ENCODE data around the gene EIF3A. TPM values are rescaled to one million over a fixed set of nuclear protein-coding genes. Genes with fewer than 3 reads are reported as not detected.

EIF3A gene
- polyA plus RNA-seq, 3 donors, result 18.8 to 49.1 (median 24.2) TPM

DNA sequence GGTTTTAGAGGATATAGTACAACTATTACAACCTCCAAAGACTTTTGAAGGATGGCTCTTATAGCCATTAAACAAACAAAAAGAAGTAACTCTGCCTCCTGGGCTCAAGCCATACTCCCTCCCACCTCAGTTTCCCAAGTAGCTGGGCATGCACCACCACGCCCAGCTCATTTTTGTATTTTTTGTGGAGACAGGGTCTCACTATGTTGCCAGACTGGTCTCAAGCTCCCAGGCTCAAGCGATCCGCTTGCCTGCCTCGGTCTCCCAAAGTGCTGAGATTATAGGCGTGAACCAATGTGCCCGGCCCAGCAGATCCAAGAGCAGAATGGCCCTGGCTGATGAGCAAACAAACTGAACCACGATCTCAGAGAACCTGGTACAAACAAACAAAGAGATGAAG lies 35.1 kb downstream of the EIF3A start:
- peaks cover 100% of the 10 kb centered on the region for H3K79me2 ChIP-seq (ENCODE audit: insufficient read depth, low read length)
- peaks cover 0 to 5% (median 0%) of the 10 kb centered on the region in 3 donors for H3K27me3 Mint-ChIP-seq (ENCODE audit: low read depth in 3 of 3)
- peak overlapping the region in 1 of 2 donors; percentile 11 for H3K27ac ChIP-seq (ENCODE audit: low read depth in 1 of 2, low read length in 2 of 2)
- no peak overlapping the region for H3K4me3 Mint-ChIP-seq
- no peak overlapping the region for H3K4me2 ChIP-seq (replicated peaks; ENCODE audit: extremely low read depth, low read length, poor library complexity, severe bottlenecking)
- H3K4me1 ChIP-seq (ENCODE audit: control insufficient read depth in 1 of 2, insufficient read depth in 2 of 2, low read length in 2 of 2), result no peaks in the 10 kb centered on the region
- no peaks in the 10 kb centered on the region for H3K27me3 ChIP-seq (ENCODE audit: control insufficient read depth in 2 of 2, insufficient read depth in 2 of 2, low read length in 2 of 2)
- DNase-seq, result no peak
- H3K9ac ChIP-seq (ENCODE audit: insufficient read depth, low read length, poor library complexity, severe bottlenecking), result no peak overlapping the region
- H3K36me3 ChIP-seq (replicated peaks in 1 of 2; ENCODE audit: control insufficient read depth in 1 of 2, insufficient read depth in 2 of 2, low read length in 2 of 2), result peaks cover 92 to 100% of the 10 kb centered on the region in 2 donors
- H3K4me1 Mint-ChIP-seq, result no peaks in the 10 kb centered on the region
- no peak overlapping the region for H3K4me3 ChIP-seq (replicated peaks in 1 of 3; ENCODE audit: low read depth in 2 of 3, low read length in 3 of 3)
- intact Hi-C loops (cut with micrococcal nuclease), result no loop called here
- H3K9me3 Mint-ChIP-seq, result no peaks in the 10 kb centered on the region
- WGBS (ENCODE audit: insufficient coverage), result 100% methylated on average over 1 of the region's 7 CpGs
- H4K20me1 ChIP-seq (ENCODE audit: insufficient read depth, low read length), result peaks cover 100% of the 10 kb centered on the region
- TF ChIP-seq, protein P1, sequence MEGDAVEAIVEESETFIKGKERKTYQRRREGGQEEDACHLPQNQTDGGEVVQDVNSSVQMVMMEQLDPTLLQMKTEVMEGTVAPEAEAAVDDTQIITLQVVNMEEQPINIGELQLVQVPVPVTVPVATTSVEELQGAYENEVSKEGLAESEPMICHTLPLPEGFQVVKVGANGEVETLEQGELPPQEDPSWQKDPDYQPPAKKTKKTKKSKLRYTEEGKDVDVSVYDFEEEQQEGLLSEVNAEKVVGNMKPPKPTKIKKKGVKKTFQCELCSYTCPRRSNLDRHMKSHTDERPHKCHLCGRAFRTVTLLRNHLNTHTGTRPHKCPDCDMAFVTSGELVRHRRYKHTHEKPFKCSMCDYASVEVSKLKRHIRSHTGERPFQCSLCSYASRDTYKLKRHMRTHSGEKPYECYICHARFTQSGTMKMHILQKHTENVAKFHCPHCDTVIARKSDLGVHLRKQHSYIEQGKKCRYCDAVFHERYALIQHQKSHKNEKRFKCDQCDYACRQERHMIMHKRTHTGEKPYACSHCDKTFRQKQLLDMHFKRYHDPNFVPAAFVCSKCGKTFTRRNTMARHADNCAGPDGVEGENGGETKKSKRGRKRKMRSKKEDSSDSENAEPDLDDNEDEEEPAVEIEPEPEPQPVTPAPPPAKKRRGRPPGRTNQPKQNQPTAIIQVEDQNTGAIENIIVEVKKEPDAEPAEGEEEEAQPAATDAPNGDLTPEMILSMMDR (IDR thresholded peaks at IDR 0.05), result no peak
- H3K27ac Mint-ChIP-seq, result peak overlapping the region in 2 of 7 donors; percentile 33 to 54
- H2AFZ ChIP-seq (ENCODE audit: insufficient read depth, low read depth, low read length, poor library complexity, severe bottlenecking), result no peak overlapping the region
- peaks cover 96 to 100% of the 10 kb centered on the region in 2 donors for H3K36me3 Mint-ChIP-seq
- no peaks in the 10 kb centered on the region for H3K9me3 ChIP-seq (replicated peaks in 1 of 2; ENCODE audit: control insufficient read depth in 1 of 2, insufficient read depth in 1 of 2, low read length in 2 of 2)

DNA sequence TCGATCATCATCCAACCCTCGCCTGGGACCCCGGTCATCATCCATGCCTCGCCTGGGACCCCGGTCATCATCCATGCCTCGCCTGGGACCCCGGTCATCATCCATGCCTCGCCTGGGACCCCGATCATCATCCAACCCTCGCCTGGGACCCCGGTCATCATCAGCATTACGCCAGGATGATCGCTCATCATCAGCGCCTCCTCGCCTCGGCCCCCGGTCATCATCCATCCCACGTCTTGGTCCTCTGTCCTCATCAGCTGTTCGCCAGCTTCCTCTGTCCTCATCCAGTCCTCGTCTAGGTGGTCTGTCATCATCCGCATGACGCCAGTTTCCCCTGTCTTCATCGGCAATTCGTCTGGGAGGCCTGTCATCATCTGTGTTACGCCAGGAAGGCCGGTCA lies 38.4 kb downstream of the EIF3A start:
- no peaks in the 10 kb centered on the region for H3K9me3 Mint-ChIP-seq
- Histone ChIP-seq H3K9ac (ENCODE audit: insufficient read depth, low read length, poor library complexity, severe bottlenecking) (no peak overlapping the region), H3K27me3 (ENCODE audit: control insufficient read depth in 2 of 2, insufficient read depth in 2 of 2, low read length in 2 of 2) (no peaks in the 10 kb centered on the region), H2AFZ (ENCODE audit: insufficient read depth, low read depth, low read length, poor library complexity, severe bottlenecking) (no peak overlapping the region), H3K79me2 (ENCODE audit: insufficient read depth, low read length) (peaks cover 91% of the 10 kb centered on the region), H4K20me1 (ENCODE audit: insufficient read depth, low read length) (peaks cover 100% of the 10 kb centered on the region), H3K4me3 (replicated peaks in 1 of 3; ENCODE audit: low read depth in 2 of 3, low read length in 3 of 3) (no peak overlapping the region), H3K9me3 (replicated peaks in 1 of 2; ENCODE audit: control insufficient read depth in 1 of 2, insufficient read depth in 1 of 2, low read length in 2 of 2) (no peaks in the 10 kb centered on the region), H3K36me3 (replicated peaks in 1 of 2; ENCODE audit: control insufficient read depth in 1 of 2, insufficient read depth in 2 of 2, low read length in 2 of 2) (peaks cover 91 to 100% of the 10 kb centered on the region in 2 donors), H3K4me2 (replicated peaks; ENCODE audit: extremely low read depth, low read length, poor library complexity, severe bottlenecking) (no peak overlapping the region), H3K4me1 (ENCODE audit: control insufficient read depth in 1 of 2, insufficient read depth in 2 of 2, low read length in 2 of 2) (no peaks in the 10 kb centered on the region), H3K27ac (ENCODE audit: low read depth in 1 of 2, low read length in 2 of 2) (no peak overlapping the region)
- no peak for DNase-seq
- peak overlapping the region in 2 of 7 donors; percentile 23 to 28 for H3K27ac Mint-ChIP-seq
- TF ChIP-seq, protein P1 (IDR thresholded peaks at IDR 0.05), result no peak
- intact Hi-C loops (cut with micrococcal nuclease), result no loop called here
- no peak overlapping the region for H3K4me3 Mint-ChIP-seq
- 92% methylated on average over 25 of the region's 26 CpGs for WGBS (ENCODE audit: insufficient coverage)
- no peaks in the 10 kb centered on the region for H3K4me1 Mint-ChIP-seq
- peaks cover 0 to 5% (median 0%) of the 10 kb centered on the region in 3 donors for H3K27me3 Mint-ChIP-seq (ENCODE audit: low read depth in 3 of 3)
- H3K36me3 Mint-ChIP-seq, result peaks cover 94 to 100% of the 10 kb centered on the region in 2 donors
